Mesodermal cell (in vitro differentiated cells): ENCODE measurements around the gene MGAT4B.

ENCODE experiments used
- H3K27ac ChIP-seq: 2 replicates; pipeline ENCODE4 v1.7.0; 2013; ENCODE audit warnings: mild to moderate bottlenecking, low read depth, low read length, moderate library complexity; ENCODE audit not compliant: severe bottlenecking
- H3K36me3 ChIP-seq: 2 replicates; pipeline ENCODE4 v1.7.1; 2013; ENCODE audit warnings: mild to moderate bottlenecking, low read length, moderate library complexity; ENCODE audit not compliant: control insufficient read depth, insufficient read depth
- H3K4me1 ChIP-seq: one replicate; pipeline ENCODE4 v1.7.1; 2013; ENCODE audit warnings: mild to moderate bottlenecking, low read length; ENCODE audit not compliant: insufficient read depth, control insufficient read depth, poor library complexity, severe bottlenecking
- H3K4me3 ChIP-seq: 2 replicates; pipeline ENCODE4 v1.7.0; 2013; ENCODE audit warnings: low read length, control low read depth, mild to moderate bottlenecking; ENCODE audit not compliant: insufficient read depth, poor library complexity, severe bottlenecking; ENCODE audit errors: extremely low read depth
- H3K9me3 ChIP-seq: 2 replicates; pipeline ENCODE4 v1.7.1; 2013; ENCODE audit warnings: mild to moderate bottlenecking, low read length, moderate library complexity; ENCODE audit not compliant: control insufficient read depth
- WGBS, 2 experiments: methylation state at CpG; one replicate each; pipeline ENCODE4 v1.1.5; 2013; ENCODE audit warnings: missing lambda C conversion rate in 2 of 2; ENCODE audit not compliant: insufficient coverage in 2 of 2; 5-methylcytosine and 5-hydroxymethylcytosine counted together

The MGAT4B gene

GRCh38 chr5:179824745-179825112, 18.1 kb upstream of the MGAT4B start:
- Histone ChIP-seq H3K4me3 (no peak overlapping the region), H3K36me3 (peaks cover 70% of the 10 kb centered on the region), H3K27ac (no peak overlapping the region), H3K9me3 (no peaks in the 10 kb centered on the region), H3K4me1 (peaks cover 25% of the 10 kb centered on the region)
- 87 to 95% methylated on average over 2 to 3 of the region's 3 CpGs for WGBS, 2 experiments

GRCh38 chr5:179823937-179824744, 17.5 kb upstream of the MGAT4B start:
- Histone ChIP-seq H3K4me3 (no peak overlapping the region), H3K9me3 (no peaks in the 10 kb centered on the region), H3K36me3 (peaks cover 64% of the 10 kb centered on the region), H3K27ac (no peak overlapping the region), H3K4me1 (peaks cover 31% of the 10 kb centered on the region)
- 96 to 97% methylated on average over 20 to 22 of the region's 22 CpGs for WGBS, 2 experiments

GRCh38 chr5:179822444-179822990, 15.9 kb upstream of the MGAT4B start:
- Histone ChIP-seq H3K4me3 (peak overlapping the region; percentile 99), H3K9me3 (no peaks in the 10 kb centered on the region), H3K36me3 (peaks cover 52% of the 10 kb centered on the region), H3K27ac (no peak overlapping the region), H3K4me1 (peaks cover 37% of the 10 kb centered on the region)
- 81 to 83% methylated on average over 7 to 8 of the region's 8 CpGs for WGBS, 2 experiments

- WGBS, 2 experiments, result 80 to 100% methylated on average over 1 to 2 of the region's 3 CpGs
- Histone ChIP-seq H3K4me3 (peak overlapping the region; percentile 99), H3K9me3 (no peaks in the 10 kb centered on the region), H3K27ac (no peak overlapping the region), H3K4me1 (peaks cover 36% of the 10 kb centered on the region), H3K36me3 (peaks cover 50% of the 10 kb centered on the region)
Observed at GRCh38 chr5:179822059-179822432, 15.4 kb upstream of the MGAT4B start.

- peak overlapping the region; percentile 91 for H3K27ac ChIP-seq
- peaks cover 45% of the 10 kb centered on the region for H3K36me3 ChIP-seq
- peak overlapping the region; percentile 99 for H3K4me3 ChIP-seq
- H3K4me1 ChIP-seq, result peaks cover 33% of the 10 kb centered on the region
- no peaks in the 10 kb centered on the region for H3K9me3 ChIP-seq
- WGBS, 2 experiments, result 0 to 1% methylated on average over 46 to 51 of the region's 54 CpGs
Observed at GRCh38 chr5:179821298-179822058, 14.8 kb upstream of the MGAT4B start.

GRCh38 chr5:179820483-179821297, 14.0 kb upstream of the MGAT4B start, which contains the start of gene SQSTM1:
Gene SQSTM1, plus strand, starts transcription at chr5:179820905. Its CDS starts 32 bp downstream, at chr5:179820937.
- Histone ChIP-seq H3K27ac (peak within 1 kb of the TSS; percentile 94), H3K4me1 (peaks cover 33% of the 10 kb centered on the region), H3K9me3 (no peaks in the 10 kb centered on the region), H3K36me3 (peaks cover 44% of the 10 kb centered on the region), H3K4me3 (peak within 1 kb of the TSS; percentile 99)
- 2 to 3% methylated on average over 67 to 69 of the region's 81 CpGs for WGBS, 2 experiments

- no peak overlapping the region for H3K4me3 ChIP-seq
- peaks cover 33% of the 10 kb centered on the region for H3K4me1 ChIP-seq
- H3K27ac ChIP-seq, result peak overlapping the region; percentile 94
- H3K36me3 ChIP-seq, result peaks cover 43% of the 10 kb centered on the region
- H3K9me3 ChIP-seq, result no peaks in the 10 kb centered on the region
- WGBS, 2 experiments, result 81 to 91% methylated on average over 10 to 12 of the region's 12 CpGs
Observed at GRCh38 chr5:179820127-179820482, 13.4 kb upstream of the MGAT4B start.

- H3K4me3 ChIP-seq, result no peak overlapping the region
- H3K27ac ChIP-seq, result peak overlapping the region; percentile 94
- 43 to 53% methylated on average over 16 to 24 of the region's 26 CpGs for WGBS, 2 experiments
- H3K4me1 ChIP-seq, result peaks cover 33% of the 10 kb centered on the region
- H3K9me3 ChIP-seq, result no peaks in the 10 kb centered on the region
- peaks cover 38% of the 10 kb centered on the region for H3K36me3 ChIP-seq
Observed at GRCh38 chr5:179819296-179820126, 12.8 kb upstream of the MGAT4B start.

- Histone ChIP-seq H3K9me3 (no peaks in the 10 kb centered on the region), H3K27ac (peak overlapping the region; percentile 94), H3K36me3 (peaks cover 38% of the 10 kb centered on the region), H3K4me1 (peaks cover 33% of the 10 kb centered on the region), H3K4me3 (peak overlapping the region; percentile 14)
- WGBS, 2 experiments, result 10 to 13% methylated on average over 18 to 31 of the region's 35 CpGs
Observed at GRCh38 chr5:179818746-179819295, 12.2 kb upstream of the MGAT4B start.
